Non-pigmented ciliary epithelial cell (primary cell): ENCODE measurements around the gene NUP93.

Experiments used
- DNase-seq: peaks from one replicate; pipeline ENCODE4 v3.0.0-alpha.2; 2010; ENCODE audit warnings: low read depth

The NUP93 gene

GRCh38 chr16:56729735-56730662 lies at the start of gene NUP93:
NUP93 (plus strand) TSS chr16:56730129; CDS start chr16:56748248, 18,119 bp downstream.
- peak; percentile 54 for DNase-seq

- peak; percentile 24 for DNase-seq
Measured at GRCh38 chr16:56681939-56682702, 47.8 kb upstream of the NUP93 start, which contains the start of gene MT1X. MT1X (plus strand) TSS chr16:56682470; CDS start chr16:56682541, 71 bp downstream.

GRCh38 chr16:56682703-56683397 lies 47.1 kb upstream of the NUP93 start:
- no peak for DNase-seq

- DNase-seq, result no peak
Measured at GRCh38 chr16:56683424-56684172, 46.3 kb upstream of the NUP93 start.

GRCh38 chr16:56684256-56684925 lies 45.5 kb upstream of the NUP93 start:
- DNase-seq, result no peak

GRCh38 chr16:56684926-56685590 lies 44.9 kb upstream of the NUP93 start:
- no peak for DNase-seq

GRCh38 chr16:56686758-56687157 lies 43.2 kb upstream of the NUP93 start:
- no peak for DNase-seq

- DNase-seq, result no peak
Measured at GRCh38 chr16:56688762-56689161, 41.2 kb upstream of the NUP93 start.

- no peak for DNase-seq
Measured at GRCh38 chr16:56689171-56689570, 40.8 kb upstream of the NUP93 start.

GRCh38 chr16:56690420-56691122 lies 39.4 kb upstream of the NUP93 start:
- no peak for DNase-seq

GRCh38 chr16:56691885-56692284 lies 38.0 kb upstream of the NUP93 start:
- DNase-seq, result no peak

- DNase-seq, result no peak
Measured at GRCh38 chr16:56695246-56695645, 34.7 kb upstream of the NUP93 start.

GRCh38 chr16:56697456-56698155 lies 32.3 kb upstream of the NUP93 start:
- no peak for DNase-seq

GRCh38 chr16:56700195-56700594 lies 29.7 kb upstream of the NUP93 start:
- no peak for DNase-seq

- no peak for DNase-seq
Measured at GRCh38 chr16:56700631-56701030, 29.3 kb upstream of the NUP93 start.

GRCh38 chr16:56701534-56701933 lies 28.4 kb upstream of the NUP93 start:
- no peak for DNase-seq

- DNase-seq, result no peak
Measured at GRCh38 chr16:56702836-56703235, 27.1 kb upstream of the NUP93 start.

GRCh38 chr16:56708525-56709442 lies 21.1 kb upstream of the NUP93 start:
- DNase-seq, result no peak
